Activated CD4-positive, alpha-beta T cell treated with anti-CD3 and anti-CD28 coated beads for 1 hour (primary cell): ENCODE data around the gene ITSN1.

Experiments used
- DNase-seq: peaks from one replicate; pipeline ENCODE4 v3.0.0-alpha.2; 2020

ITSN1 gene

GRCh38 chr21:33940164-33940880, 298.0 kb downstream of the ITSN1 start:
- no peak for DNase-seq

- no peak for DNase-seq
Observed at GRCh38 chr21:33940881-33941245, 298.6 kb downstream of the ITSN1 start.

- DNase-seq, result no peak
Observed at GRCh38 chr21:33942426-33942825, 300.1 kb downstream of the ITSN1 start.

- DNase-seq, result no peak
Observed at GRCh38 chr21:33943293-33943692, 301.0 kb downstream of the ITSN1 start.

- DNase-seq, result no peak
Observed at GRCh38 chr21:33944185-33944763, 302.0 kb downstream of the ITSN1 start.

GRCh38 chr21:33945652-33946270, 303.5 kb downstream of the ITSN1 start:
- DNase-seq, result no peak

- DNase-seq, result peak; percentile 76
Observed at GRCh38 chr21:33947451-33948095, 305.3 kb downstream of the ITSN1 start.

- peak; percentile 64 for DNase-seq
Observed at GRCh38 chr21:33948096-33948950, 306.0 kb downstream of the ITSN1 start.

- DNase-seq, result no peak
Observed at GRCh38 chr21:33948951-33949444, 306.7 kb downstream of the ITSN1 start.
